Astrocyte of the cerebellum (primary cell): ENCODE measurements around the gene HCN4.

ENCODE experiments used
- DNase-seq: peaks from one replicate; pipeline ENCODE4 v3.0.0-alpha.2; 2011; ENCODE audit warnings: low read depth
- H3K4me3 ChIP-seq: 2 replicates; pipeline ENCODE4 v1.5.1; 2011; ENCODE audit warnings: mild to moderate bottlenecking, low read depth, low read length, moderate library complexity
- in situ Hi-C: cut with HindIII; loops from 2 replicates; pipeline ENCODE4 v1.10.0; 2017; ENCODE audit warnings: low sequenced_read_pairs
- TF ChIP-seq, protein P1 (sequence below): IDR thresholded peaks from 2 replicates; pipeline ENCODE4 v1.5.1; 2012; ENCODE audit warnings: low read length, low read depth, moderate library complexity, mild to moderate bottlenecking; ENCODE audit errors: missing control alignments

Gene HCN4

DNA sequence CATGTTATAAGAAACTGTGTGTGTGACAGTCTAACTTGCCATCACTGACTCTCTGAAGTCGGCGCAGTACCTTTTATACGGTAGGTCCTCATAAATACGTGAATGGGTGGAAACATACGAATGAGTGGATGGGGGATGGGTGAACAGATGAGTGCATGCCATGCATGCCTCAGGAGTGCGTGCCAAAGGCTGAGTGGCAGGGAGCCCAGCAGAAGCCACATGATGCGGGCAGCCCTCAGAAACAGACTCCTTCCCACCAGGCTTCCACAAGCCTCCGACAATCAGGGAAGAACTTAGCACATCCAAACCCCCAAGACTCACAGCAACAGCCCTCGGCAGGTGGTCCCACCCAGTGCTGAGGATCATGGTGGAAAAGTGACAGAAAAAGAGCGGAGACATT lies 16.7 kb downstream of the HCN4 start:
- no peak overlapping the region for H3K4me3 ChIP-seq
- TF ChIP-seq, protein P1, sequence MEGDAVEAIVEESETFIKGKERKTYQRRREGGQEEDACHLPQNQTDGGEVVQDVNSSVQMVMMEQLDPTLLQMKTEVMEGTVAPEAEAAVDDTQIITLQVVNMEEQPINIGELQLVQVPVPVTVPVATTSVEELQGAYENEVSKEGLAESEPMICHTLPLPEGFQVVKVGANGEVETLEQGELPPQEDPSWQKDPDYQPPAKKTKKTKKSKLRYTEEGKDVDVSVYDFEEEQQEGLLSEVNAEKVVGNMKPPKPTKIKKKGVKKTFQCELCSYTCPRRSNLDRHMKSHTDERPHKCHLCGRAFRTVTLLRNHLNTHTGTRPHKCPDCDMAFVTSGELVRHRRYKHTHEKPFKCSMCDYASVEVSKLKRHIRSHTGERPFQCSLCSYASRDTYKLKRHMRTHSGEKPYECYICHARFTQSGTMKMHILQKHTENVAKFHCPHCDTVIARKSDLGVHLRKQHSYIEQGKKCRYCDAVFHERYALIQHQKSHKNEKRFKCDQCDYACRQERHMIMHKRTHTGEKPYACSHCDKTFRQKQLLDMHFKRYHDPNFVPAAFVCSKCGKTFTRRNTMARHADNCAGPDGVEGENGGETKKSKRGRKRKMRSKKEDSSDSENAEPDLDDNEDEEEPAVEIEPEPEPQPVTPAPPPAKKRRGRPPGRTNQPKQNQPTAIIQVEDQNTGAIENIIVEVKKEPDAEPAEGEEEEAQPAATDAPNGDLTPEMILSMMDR, result no peak
- in situ Hi-C loops, result no loop called here
- DNase-seq, result no peak

DNA sequence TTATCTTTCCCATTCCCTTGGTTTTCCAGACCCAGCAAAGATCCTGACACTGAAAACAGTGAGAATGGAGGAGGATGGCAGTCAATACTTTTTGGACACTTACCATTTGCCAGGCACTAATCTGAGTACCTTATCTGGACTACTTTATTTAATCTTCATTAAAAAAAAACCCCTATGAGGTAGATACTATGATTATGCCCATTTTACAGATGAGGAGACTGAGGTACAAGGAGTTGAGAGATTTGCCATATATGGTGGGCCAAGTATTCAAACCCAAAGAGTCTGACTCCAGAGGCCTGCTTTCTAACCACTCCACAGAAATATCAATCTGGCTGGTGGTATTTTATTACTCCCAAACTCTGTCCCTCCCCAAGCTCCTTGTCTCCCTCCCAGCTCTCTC lies 19.6 kb downstream of the HCN4 start:
- TF ChIP-seq, protein P1, result no peak
- H3K4me3 ChIP-seq, result no peak overlapping the region
- DNase-seq, result no peak
- in situ Hi-C loops, result no loop called here

GRCh38 chr15:73346735-73347312 lies 21.9 kb downstream of the HCN4 start:
- TF ChIP-seq, protein P1, result no peak
- peak; percentile 12 for DNase-seq
- no peak overlapping the region for H3K4me3 ChIP-seq
- in situ Hi-C loops, result no loop called here

DNA sequence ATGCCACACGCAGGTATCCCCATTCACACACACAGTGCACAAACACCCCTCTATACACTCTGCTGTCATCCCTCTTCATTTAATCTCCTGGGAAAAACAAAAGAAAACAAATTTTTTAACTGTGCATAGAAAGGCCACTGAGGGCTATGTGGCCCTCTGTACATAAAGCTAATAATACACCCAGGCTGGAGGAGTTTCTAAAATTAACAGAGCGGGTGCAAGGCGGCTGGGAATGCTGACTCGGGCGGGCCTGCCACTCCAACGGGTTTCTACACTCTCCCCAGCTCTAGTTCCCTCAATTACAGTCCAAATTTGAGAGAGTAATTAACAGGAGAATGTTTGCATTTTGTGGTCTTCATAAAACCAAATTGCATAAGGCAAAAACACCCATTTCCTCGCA lies 23.1 kb downstream of the HCN4 start:
- in situ Hi-C loops, result no loop called here
- no peak for DNase-seq
- H3K4me3 ChIP-seq, result no peak overlapping the region
- TF ChIP-seq, protein P1, result no peak

DNA sequence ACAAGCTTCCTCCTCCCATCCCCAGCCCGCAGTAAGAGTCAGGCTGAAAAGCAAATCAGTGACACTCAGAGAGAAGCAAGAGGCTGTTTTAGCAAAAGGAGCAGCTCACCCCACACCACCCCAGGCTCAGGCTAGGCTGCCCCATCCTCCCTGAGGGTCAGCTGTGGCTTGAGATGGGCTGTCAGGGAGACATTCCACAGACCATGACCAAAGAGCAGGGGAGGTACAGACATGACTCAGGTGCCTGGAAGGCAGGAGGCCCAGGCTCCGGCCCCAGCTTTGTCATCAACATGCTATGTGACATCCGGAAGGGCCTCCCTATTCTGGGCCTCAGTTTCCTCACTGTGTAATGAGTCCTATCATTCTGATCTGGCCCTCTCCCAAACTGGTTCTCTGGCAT lies 24.7 kb downstream of the HCN4 start:
- TF ChIP-seq, protein P1, result no peak
- in situ Hi-C loops, result no loop called here
- no peak for DNase-seq
- H3K4me3 ChIP-seq, result no peak overlapping the region

- no peak overlapping the region for H3K4me3 ChIP-seq
- TF ChIP-seq, protein P1, result no peak
- DNase-seq, result no peak
- in situ Hi-C loops, result no loop called here
Observed at GRCh38 chr15:73341886-73342600, 26.7 kb downstream of the HCN4 start.
